ENCODE results near the gene PARPBP. TPM values are rescaled to one million over a fixed set of nuclear protein-coding genes. Genes with fewer than 3 reads are reported as not detected.

Gene PARPBP
- polyA plus RNA-seq, 2 of the 4 experiments (the other 2 are of a cell fraction) = 32.4 to 58.2 TPM

- Histone ChIP-seq H3K4me3 (no peak overlapping the region), H3K4me1 (peaks cover 11% of the 10 kb centered on the region; the same call in 2 of the 3 replicates), H3K27ac (no peak overlapping the region), H3K9me3 (no peaks in the 10 kb centered on the region), H3K4me2 (no peak overlapping the region)
- POLR2A ChIA-PET = no interaction called here
- CTCF ChIA-PET = interaction anchor here (2.7 kb wide), 1 partner anchor 573 kb away, joined by 17 read pairs; no protein-coding TSS in a partner anchor
- TF ChIP-seq FOSL2 (IDR thresholded peaks at IDR 0.05) (no peak), FOSL2 (CRISPR knock-in tag; IDR thresholded peaks at IDR 0.05) (no peak), KDM5A (IDR thresholded peaks at IDR 0.05) (no peak), RCOR1 (IDR thresholded peaks at IDR 0.05; ENCODE audit: low read depth, low read length) (no peak), MAFK (IDR thresholded peaks at IDR 0.05; ENCODE audit: partially characterized antibody) (no peak), SREBF2 (IDR thresholded peaks at IDR 0.05) (no peak), EHF (CRISPR knock-in tag; IDR thresholded peaks at IDR 0.05) (no peak), HOXB5 (CRISPR knock-in tag; IDR thresholded peaks at IDR 0.05) (no peak), CBX2 (IDR thresholded peaks at IDR 0.05; ENCODE audit: borderline replicate concordance, low read depth) (no peak), HOXA7 (CRISPR knock-in tag; IDR thresholded peaks at IDR 0.05) (no peak), ELK1 (IDR thresholded peaks at IDR 0.05; ENCODE audit: low read depth, low read length) (no peak), BHLHE40 (IDR thresholded peaks at IDR 0.05; ENCODE audit: low read depth, low read length) (no peak), NPAS2 (CRISPR knock-in tag; IDR thresholded peaks at IDR 0.05; ENCODE audit: borderline replicate concordance) (no peak)
- ATAC-seq (no peak), FAIRE-seq (no peak), DNase-seq (ENCODE audit: low read depth in 1 of 2, low spot score in 1 of 2) (no peak)
Measured at GRCh38 chr12:102167821-102168604, 48.0 kb downstream of the PARPBP start.

- 95% methylated on average over 2 of the region's 2 CpGs for WGBS (ENCODE audit: missing lambda C conversion rate)
- FAIRE-seq = peak; percentile 89
- TF ChIP-seq SMC3 (IDR thresholded peaks at IDR 0.05) (peak; percentile 62), NR3C1 (IDR thresholded peaks at IDR 0.05) (no peak), RAD21 (conservative IDR thresholded peaks at IDR 0.05 in 1 of 2, IDR thresholded peaks at IDR 0.05 in 1 of 2) (peak; percentile 67 to 71), CTCF (IDR thresholded peaks at IDR 0.05) (peak; percentile 71)
- ChIA-PET CTCF (interaction anchor here (0.7 to 2.7 kb wide), 17 partner anchors 8 to 649 kb away, joined by 3 to 17 read pairs (median 4); no protein-coding TSS in a partner anchor), POLR2A (no interaction called here)
- no peaks in the 10 kb centered on the region for H3K9me3 ChIP-seq
- H3K4me1 ChIP-seq = peaks cover 11% of the 10 kb centered on the region; the same call in 2 of the 3 replicates
- H3K27ac ChIP-seq = no peak overlapping the region
- ATAC-seq = peak; percentile 68 to 84; a peak in 5 of 6 replicates
- peak in 1 of 2 experiments; percentile 51 for DNase-seq (ENCODE audit: low read depth in 1 of 2, low spot score in 1 of 2)
- no peak overlapping the region for H3K4me2 ChIP-seq
- no peak overlapping the region for H3K4me3 ChIP-seq
Measured at GRCh38 chr12:102169922-102170621, 50.1 kb downstream of the PARPBP start.

- no peak for ATAC-seq
- POLR2A ChIA-PET = no interaction called here
- TF ChIP-seq ATOH8 (CRISPR knock-in tag; IDR thresholded peaks at IDR 0.05; ENCODE audit: low read depth) (no peak), ZC3H11A (IDR thresholded peaks at IDR 0.05) (no peak), HOXB13 (CRISPR knock-in tag; IDR thresholded peaks at IDR 0.05; ENCODE audit: low read depth) (no peak), SREBF2 (IDR thresholded peaks at IDR 0.05) (no peak), PBX3 (IDR thresholded peaks at IDR 0.05) (no peak), RARB (CRISPR knock-in tag; IDR thresholded peaks at IDR 0.05) (no peak), NR3C1 (IDR thresholded peaks at IDR 0.05) (no peak), CBX8 (IDR thresholded peaks at IDR 0.05) (no peak), HOXA7 (CRISPR knock-in tag; IDR thresholded peaks at IDR 0.05) (no peak), KDM5A (IDR thresholded peaks at IDR 0.05) (no peak), CHD2 (IDR thresholded peaks at IDR 0.05; ENCODE audit: low read length, partially characterized antibody) (no peak), MAX (IDR thresholded peaks at IDR 0.05) (no peak)
- CTCF ChIA-PET = interaction anchor here (0.7 kb wide), 1 partner anchor 626 kb away, joined by 3 read pairs; no protein-coding TSS in a partner anchor
- DNase-seq (ENCODE audit: low read depth in 1 of 2, low spot score in 1 of 2) = no peak
- Histone ChIP-seq H3K4me1 (peaks cover 11% of the 10 kb centered on the region; the same call in 2 of the 3 replicates), H3K4me3 (no peak overlapping the region), H3K9me3 (no peaks in the 10 kb centered on the region), H3K4me2 (no peak overlapping the region), H3K27ac (no peak overlapping the region)
- no peak for FAIRE-seq
Measured at GRCh38 chr12:102171951-102172350, 52.0 kb downstream of the PARPBP start.

Measured in A549 (cell line).